HT1080 (cell line): Measurements from ENCODE around the gene HRH3. TPM values are rescaled to one million over a fixed set of nuclear protein-coding genes. Genes with fewer than 3 reads are reported as not detected.

Experiments used
- DNase-seq: peaks from one replicate; pipeline ENCODE4 v3.0.0-alpha.2; 2015; ENCODE audit warnings: low read depth
- polyA plus RNA-seq, 2 experiments: library from polyadenylated mRNA; depleted of rRNA; stranded (reverse); fragments of >200 nt; gene quantifications; 2 replicates each; pipeline ENCODE4 v1.2.3, GENCODE V29; 2015
- total RNA-seq: library from RNA; depleted of rRNA; stranded (reverse); fragments of >200 nt; shearing (Covaris generic); gene quantifications from 2 replicates; pipeline ENCODE4 v1.2.3, GENCODE V29; 2014; rRNA removed

Gene HRH3
- not detected in 2 replicates for total RNA-seq
- not detected in 2 replicates for polyA plus RNA-seq (2015; cell fraction: cytosol; rRNA removed)
- not detected in 2 replicates for polyA plus RNA-seq (2015; cell fraction: nucleus; rRNA removed)

- DNase-seq, result no peak
These were observed at the start of gene HRH3 for GRCh38 chr20:62219992-62220665. Gene HRH3 (minus strand): TSS chr20:62220278. CDS start chr20:62219970, 308 bp downstream.

GRCh38 chr20:62269871-62270270, 49.8 kb upstream of the HRH3 start:
- no peak for DNase-seq

GRCh38 chr20:62269378-62269777, 49.3 kb upstream of the HRH3 start:
- no peak for DNase-seq

GRCh38 chr20:62268228-62268900, 48.3 kb upstream of the HRH3 start:
- no peak for DNase-seq

- no peak for DNase-seq
These were observed 47.5 kb upstream of the HRH3 start for GRCh38 chr20:62267543-62267942.

GRCh38 chr20:62266851-62267250, 46.8 kb upstream of the HRH3 start:
- no peak for DNase-seq

- no peak for DNase-seq
These were observed 46.3 kb upstream of the HRH3 start for GRCh38 chr20:62266340-62266739.

GRCh38 chr20:62265365-62265764, 45.3 kb upstream of the HRH3 start:
- no peak for DNase-seq

GRCh38 chr20:62263396-62263795, 43.3 kb upstream of the HRH3 start:
- no peak for DNase-seq

- DNase-seq, result no peak
These were observed 42.0 kb upstream of the HRH3 start for GRCh38 chr20:62262064-62262463.

- DNase-seq, result no peak
These were observed 39.2 kb upstream of the HRH3 start for GRCh38 chr20:62259294-62259565.

- peak; percentile 53 for DNase-seq
These were observed 38.6 kb upstream of the HRH3 start for GRCh38 chr20:62258499-62259293.

- DNase-seq, result no peak
These were observed 35.9 kb upstream of the HRH3 start for GRCh38 chr20:62255976-62256375.

- no peak for DNase-seq
These were observed 34.1 kb upstream of the HRH3 start for GRCh38 chr20:62254021-62254724.

GRCh38 chr20:62253398-62253797, 33.3 kb upstream of the HRH3 start:
- no peak for DNase-seq

GRCh38 chr20:62252342-62252966, 32.4 kb upstream of the HRH3 start:
- peak; percentile 69 for DNase-seq

GRCh38 chr20:62248890-62249560, 28.9 kb upstream of the HRH3 start:
- no peak for DNase-seq

GRCh38 chr20:62246872-62247652, 27.0 kb upstream of the HRH3 start:
- DNase-seq, result no peak

- no peak for DNase-seq
These were observed 26.4 kb upstream of the HRH3 start for GRCh38 chr20:62246431-62246830.

- no peak for DNase-seq
These were observed 25.8 kb upstream of the HRH3 start for GRCh38 chr20:62245911-62246280.
